Medulla oblongata (tissue), 1 donor: Measurements from ENCODE around the gene PSORS1C2.
A peak's percentile ranks its signal among the peaks of the same experiment; 100 is the strongest.

Experiments
- DNase-seq: peaks from one replicate; pipeline ENCODE4 v3.0.0-alpha.2; 2015; ENCODE audit errors: extremely low spot score

PSORS1C2 gene

GRCh38 chr6:31114541-31114878 is 24.4 kb downstream of the PSORS1C2 start, which contains the start of gene PSORS1C1:
PSORS1C1 (plus strand) TSS chr6:31114800; CDS start chr6:31129633, 14,833 bp downstream.
- peak; percentile 44 for DNase-seq

GRCh38 chr6:31113861-31114540 is 24.9 kb downstream of the PSORS1C2 start:
- no peak for DNase-seq

- no peak for DNase-seq
Measured at GRCh38 chr6:31112478-31112877, 26.4 kb downstream of the PSORS1C2 start, which contains the start of gene C6orf15. C6orf15 (minus strand) TSS chr6:31112575; CDS start chr6:31112555, 20 bp downstream.

GRCh38 chr6:31111712-31112111 is 27.2 kb downstream of the PSORS1C2 start:
- DNase-seq = no peak

- no peak for DNase-seq
Measured at GRCh38 chr6:31110825-31111582, 27.9 kb downstream of the PSORS1C2 start.

- DNase-seq = no peak
Measured at GRCh38 chr6:31107052-31107451, 31.8 kb downstream of the PSORS1C2 start.

- DNase-seq = no peak
Measured at GRCh38 chr6:31103136-31103535, 35.7 kb downstream of the PSORS1C2 start.

- no peak for DNase-seq
Measured at GRCh38 chr6:31098449-31098938, 40.4 kb downstream of the PSORS1C2 start.

- DNase-seq = no peak
Measured at GRCh38 chr6:31096656-31097055, 42.2 kb downstream of the PSORS1C2 start.

- no peak for DNase-seq
Measured at GRCh38 chr6:31096215-31096614, 42.7 kb downstream of the PSORS1C2 start.

GRCh38 chr6:31094389-31094881 is 44.4 kb downstream of the PSORS1C2 start:
- no peak for DNase-seq

- peak; percentile 66 for DNase-seq
Measured at GRCh38 chr6:31092769-31093505, 45.9 kb downstream of the PSORS1C2 start.

- no peak for DNase-seq
Measured at GRCh38 chr6:31092238-31092637, 46.6 kb downstream of the PSORS1C2 start.

GRCh38 chr6:31091680-31092079 is 47.2 kb downstream of the PSORS1C2 start:
- no peak for DNase-seq

- DNase-seq = no peak
Measured at GRCh38 chr6:31090973-31091364, 47.9 kb downstream of the PSORS1C2 start.

GRCh38 chr6:31090275-31090972 is 48.4 kb downstream of the PSORS1C2 start:
- DNase-seq = no peak
